GM06990 (cell line): ENCODE results near the gene GRM8.
"Not testable (repeated sequence)": the region's sequence is repeated elsewhere in the genome, so short reads cannot be mapped to it uniquely, and the experiment has no call there.

Experiments
- DNase-seq: peaks from one replicate; pipeline ENCODE4 v3.0.0-alpha.2; 2011; ENCODE audit not compliant: insufficient read length; ENCODE audit errors: extremely low read depth
- H3K27me3 ChIP-seq: replicated peaks from 2 replicates; pipeline ENCODE4 v1.6.0; 2011; ENCODE audit warnings: low read length; ENCODE audit not compliant: control insufficient read depth, insufficient read depth
- H3K36me3 ChIP-seq: 2 replicates; pipeline ENCODE4 v1.5.1; 2011; ENCODE audit warnings: low read length; ENCODE audit not compliant: control insufficient read depth, insufficient read depth
- H3K4me3 ChIP-seq: replicated peaks from 2 replicates; pipeline ENCODE4 v1.5.1; 2011; ENCODE audit warnings: low read depth, mild to moderate bottlenecking, control low read depth, low read length
- CTCF ChIP-seq: IDR thresholded peaks from 2 replicates; pipeline ENCODE4 v1.5.1; 2011; ENCODE audit warnings: low read length, control low read depth, mild to moderate bottlenecking, inconsistent platforms; ENCODE audit not compliant: insufficient read depth, poor library complexity, severe bottlenecking

GRM8 gene

GRCh38 chr7:126931581-126931980, 321.2 kb downstream of the GRM8 start:
- H3K4me3 ChIP-seq, result no peak overlapping the region
- no peaks in the 10 kb centered on the region for H3K36me3 ChIP-seq
- TF ChIP-seq CTCF, result no peak
- no peak for DNase-seq
- no peaks in the 10 kb centered on the region for H3K27me3 ChIP-seq

GRCh38 chr7:126930166-126930565, 322.6 kb downstream of the GRM8 start:
- DNase-seq, result no peak
- H3K27me3 ChIP-seq, result no peaks in the 10 kb centered on the region

GRCh38 chr7:126924477-126924876, 328.3 kb downstream of the GRM8 start:
- H3K36me3 ChIP-seq, result no peaks in the 10 kb centered on the region
- no peak for TF ChIP-seq CTCF
- H3K27me3 ChIP-seq, result no peaks in the 10 kb centered on the region
- no peak for DNase-seq
- no peak overlapping the region for H3K4me3 ChIP-seq

More at GRCh38 chr7:126930166-126930565, 322.6 kb downstream of the GRM8 start:
- no peaks in the 10 kb centered on the region for H3K36me3 ChIP-seq
- TF ChIP-seq CTCF, result no peak
- no peak overlapping the region for H3K4me3 ChIP-seq

- not testable (repeated sequence) for DNase-seq, H3K27me3 ChIP-seq, H3K4me3 ChIP-seq, H3K36me3 ChIP-seq
These were observed 341.1 kb downstream of the GRM8 start for GRCh38 chr7:126911627-126912026.

- not testable (repeated sequence) for H3K4me3 ChIP-seq, H3K27me3 ChIP-seq, H3K36me3 ChIP-seq, DNase-seq
These were observed 344.2 kb downstream of the GRM8 start for GRCh38 chr7:126908564-126908963.

- H3K4me3 ChIP-seq, H3K36me3 ChIP-seq, H3K27me3 ChIP-seq, DNase-seq: not testable (repeated sequence)
These were observed 345.1 kb downstream of the GRM8 start for GRCh38 chr7:126907657-126908056.

GRCh38 chr7:126905255-126905654, 347.5 kb downstream of the GRM8 start:
- not testable (repeated sequence) for H3K36me3 ChIP-seq, H3K4me3 ChIP-seq, DNase-seq, H3K27me3 ChIP-seq

- DNase-seq, H3K27me3 ChIP-seq: not testable (repeated sequence)
These were observed 351.5 kb downstream of the GRM8 start for GRCh38 chr7:126901041-126901765.

GRCh38 chr7:126887980-126888379, 364.8 kb downstream of the GRM8 start:
- H3K36me3 ChIP-seq, H3K27me3 ChIP-seq, DNase-seq, H3K4me3 ChIP-seq: not testable (repeated sequence)

More at GRCh38 chr7:126901041-126901765, 351.5 kb downstream of the GRM8 start:
- not testable (repeated sequence) for H3K36me3 ChIP-seq, H3K4me3 ChIP-seq

GRCh38 chr7:126887560-126887959, 365.2 kb downstream of the GRM8 start:
- H3K36me3 ChIP-seq, H3K4me3 ChIP-seq, DNase-seq, H3K27me3 ChIP-seq: not testable (repeated sequence)

- not testable (repeated sequence) for H3K4me3 ChIP-seq, H3K36me3 ChIP-seq, DNase-seq, H3K27me3 ChIP-seq
These were observed 370.0 kb downstream of the GRM8 start for GRCh38 chr7:126882730-126883129.
